HG03354 (cell line): ENCODE measurements around the gene JAZF1.

Source experiments
- ATAC-seq: cut with Tn5 transposase; IDR thresholded peaks from one replicate; pipeline ENCODE4 v1.9.1; 2021; ENCODE audit warnings: mild to moderate bottlenecking; ENCODE audit not compliant: unreplicated experiment, poor library complexity, severe bottlenecking

JAZF1 gene

GRCh38 chr7:28180364-28181147 lies at the start of gene JAZF1:
Gene JAZF1, minus strand, starts transcription at chr7:28180795.
- no peak for ATAC-seq

DNA sequence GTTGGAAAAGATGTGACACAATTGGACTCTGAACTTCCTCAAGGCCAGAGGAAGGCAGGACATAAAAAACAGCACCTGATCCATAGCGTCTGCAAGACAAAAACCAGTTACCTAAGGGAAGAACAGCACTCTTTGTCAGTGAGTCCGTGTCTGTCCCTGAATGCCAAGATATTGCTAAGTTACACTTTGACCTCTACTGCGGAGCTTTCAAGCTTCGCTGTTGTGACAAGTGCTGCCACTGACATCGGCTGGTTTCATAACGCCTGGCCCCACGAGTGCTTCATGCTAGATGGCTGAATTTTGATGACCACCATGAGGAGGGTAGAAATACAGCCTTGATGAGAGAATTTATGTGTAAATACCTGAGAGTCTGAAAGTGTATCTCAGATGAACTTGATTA lies 49.7 kb upstream of the JAZF1 start:
- ATAC-seq, result no peak

- no peak for ATAC-seq
These were observed 47.8 kb upstream of the JAZF1 start for GRCh38 chr7:28228396-28228795.

GRCh38 chr7:28226003-28226402 lies 45.4 kb upstream of the JAZF1 start:
- no peak for ATAC-seq

DNA sequence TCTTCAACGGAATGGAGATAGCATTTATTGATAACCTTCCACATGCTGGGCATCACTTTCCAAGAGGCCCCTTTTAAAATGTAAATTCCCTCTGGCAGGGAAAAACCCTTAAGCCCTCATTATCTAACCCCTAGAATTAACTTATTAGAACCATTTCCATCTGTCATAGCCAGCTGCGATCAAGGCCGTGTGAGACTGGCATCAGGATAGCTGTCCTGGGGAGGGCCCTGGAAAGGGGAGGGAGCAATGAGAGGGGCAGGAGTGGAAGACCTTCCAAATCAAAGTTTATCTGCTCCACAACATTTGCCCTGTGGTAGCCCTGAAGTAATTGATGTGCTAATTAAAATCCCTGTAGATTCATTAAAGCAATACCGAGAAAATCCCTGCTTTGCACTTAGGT lies 45.0 kb upstream of the JAZF1 start:
- no peak for ATAC-seq

- no peak for ATAC-seq
These were observed 44.1 kb upstream of the JAZF1 start for GRCh38 chr7:28224675-28225074.

DNA sequence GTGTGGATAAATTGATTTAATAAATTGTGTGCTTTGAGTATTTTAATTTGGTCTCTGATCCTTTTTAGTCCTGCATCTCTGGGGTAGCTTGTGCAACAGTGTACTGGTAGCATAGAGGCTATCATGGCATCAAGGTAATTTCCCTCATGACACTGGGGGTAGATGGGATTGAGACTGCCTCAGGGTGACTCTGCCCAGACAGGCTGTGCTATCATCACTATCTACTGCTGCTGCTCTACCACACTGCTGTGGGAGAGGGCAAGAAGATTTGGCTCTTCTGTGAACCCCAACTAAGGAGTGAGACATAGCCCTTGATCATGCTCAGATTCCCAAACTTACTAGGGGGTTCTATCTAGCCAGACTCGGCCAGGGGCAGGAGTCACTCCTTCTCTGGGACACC lies 43.6 kb upstream of the JAZF1 start:
- no peak for ATAC-seq

DNA sequence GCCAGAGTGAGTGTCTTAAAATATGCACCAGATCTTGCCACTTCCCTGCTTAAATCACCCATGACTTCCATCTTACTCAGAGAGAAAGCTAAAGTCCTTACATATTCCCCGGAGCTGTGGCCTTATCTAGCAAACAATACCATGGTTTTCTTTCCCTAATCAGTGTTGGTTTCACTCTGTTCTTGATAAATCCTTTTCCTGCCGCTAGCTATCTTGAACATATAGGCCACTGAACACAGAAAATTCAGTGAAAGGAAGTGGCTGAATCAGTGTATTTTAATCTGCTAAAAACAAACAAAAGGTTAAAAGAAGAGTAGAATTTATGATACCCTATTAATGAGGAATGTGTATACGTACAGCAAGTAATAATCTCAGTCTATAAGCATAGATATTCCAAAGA lies 42.0 kb upstream of the JAZF1 start:
- ATAC-seq, result no peak

DNA sequence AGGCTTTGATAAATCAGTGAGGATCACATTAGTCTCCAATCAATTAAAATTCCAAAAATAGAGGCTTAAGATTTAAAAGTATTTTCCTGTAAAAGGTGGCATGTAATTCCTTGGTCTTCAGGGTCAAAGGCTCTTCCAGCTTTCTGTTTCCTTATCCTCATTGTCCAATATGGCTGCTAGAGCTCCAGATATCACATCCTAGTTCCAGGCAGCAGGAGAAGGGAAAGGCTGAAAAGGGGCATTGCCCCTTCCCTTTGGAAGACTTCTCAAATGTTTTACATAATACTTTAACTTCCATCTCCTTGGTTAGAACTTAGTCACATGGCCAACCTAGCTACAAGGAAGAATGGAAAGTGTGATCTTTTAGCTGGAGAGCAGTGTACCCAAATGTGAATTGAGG lies 39.2 kb upstream of the JAZF1 start:
- no peak for ATAC-seq

- ATAC-seq, result no peak
These were observed 36.5 kb upstream of the JAZF1 start for GRCh38 chr7:28217143-28217542.

- ATAC-seq, result no peak
These were observed 30.4 kb upstream of the JAZF1 start for GRCh38 chr7:28211006-28211405.

DNA sequence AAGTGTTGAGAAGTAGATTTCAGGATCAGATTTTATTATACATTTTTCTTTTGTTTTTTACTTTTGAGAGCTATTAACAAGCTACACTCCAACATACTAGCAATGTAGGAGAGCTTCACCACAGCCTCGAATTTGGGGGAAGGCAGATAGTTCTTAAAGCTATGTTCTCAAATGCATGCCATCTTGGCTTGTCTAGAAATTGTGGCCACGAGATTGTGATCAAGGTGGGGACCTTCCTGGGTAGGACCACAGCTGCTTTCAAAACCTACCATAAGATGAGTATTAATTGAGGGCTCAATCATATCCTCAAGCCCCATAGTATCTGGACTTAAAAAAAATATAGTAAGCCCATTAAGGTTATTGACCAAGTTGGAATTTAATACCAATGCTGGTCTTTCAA lies 27.9 kb upstream of the JAZF1 start:
- ATAC-seq, result no peak

DNA sequence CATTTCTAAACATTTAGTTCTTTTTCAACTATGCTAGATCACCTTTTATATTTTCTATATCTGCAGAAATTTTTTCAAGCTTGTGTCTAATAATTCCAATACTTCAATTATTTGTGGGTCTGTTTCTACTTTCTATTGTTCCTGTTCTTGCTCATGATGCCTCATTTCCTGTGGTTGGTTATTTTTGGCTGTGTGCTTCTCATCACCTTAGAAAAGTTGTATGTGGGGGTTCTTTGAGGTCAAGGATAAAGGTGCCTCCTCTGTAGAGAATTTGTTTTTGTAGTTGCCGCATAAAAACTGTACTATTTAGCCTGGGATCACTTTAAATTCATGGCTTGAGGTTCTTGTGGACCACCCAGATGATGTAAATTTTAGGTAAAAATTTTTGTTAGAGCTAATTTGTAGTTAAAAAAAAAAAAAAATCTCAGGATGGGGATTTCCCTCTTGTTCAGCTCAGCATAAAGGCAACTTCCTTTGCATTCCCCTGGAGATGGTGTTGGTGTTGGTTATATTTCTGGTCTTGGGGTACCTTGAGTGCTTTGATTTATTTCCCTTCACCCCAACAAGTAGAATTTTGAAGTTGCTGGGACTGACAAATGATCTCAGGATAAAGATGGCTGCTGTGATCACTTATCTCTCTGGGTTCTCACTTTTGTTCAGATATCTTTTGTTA lies 27.0 kb upstream of the JAZF1 start:
- ATAC-seq, result no peak

- no peak for ATAC-seq
These were observed 24.9 kb upstream of the JAZF1 start for GRCh38 chr7:28205506-28205905.

- no peak for ATAC-seq
These were observed 23.1 kb upstream of the JAZF1 start for GRCh38 chr7:28203508-28204240.

DNA sequence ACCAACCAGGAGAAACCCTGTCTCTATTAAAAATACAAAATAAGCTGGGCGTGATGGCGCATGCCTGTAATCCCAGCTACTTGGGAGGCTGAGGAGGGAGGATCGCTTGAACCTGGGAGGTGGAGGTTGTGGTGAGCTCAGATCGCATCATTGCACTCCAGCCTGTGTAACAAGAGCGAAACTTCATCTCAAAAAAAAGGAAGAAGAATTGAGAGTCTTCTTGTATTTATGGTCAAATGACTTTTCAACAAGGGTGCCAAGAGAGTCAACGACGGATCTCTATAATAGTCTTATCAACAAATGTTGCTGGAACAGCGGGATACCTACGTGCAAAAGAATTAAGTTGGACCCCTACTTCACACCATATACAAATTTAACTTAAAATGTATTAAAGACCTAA lies 21.6 kb upstream of the JAZF1 start:
- no peak for ATAC-seq

GRCh38 chr7:28201131-28201530 lies 20.5 kb upstream of the JAZF1 start:
- ATAC-seq, result no peak

DNA sequence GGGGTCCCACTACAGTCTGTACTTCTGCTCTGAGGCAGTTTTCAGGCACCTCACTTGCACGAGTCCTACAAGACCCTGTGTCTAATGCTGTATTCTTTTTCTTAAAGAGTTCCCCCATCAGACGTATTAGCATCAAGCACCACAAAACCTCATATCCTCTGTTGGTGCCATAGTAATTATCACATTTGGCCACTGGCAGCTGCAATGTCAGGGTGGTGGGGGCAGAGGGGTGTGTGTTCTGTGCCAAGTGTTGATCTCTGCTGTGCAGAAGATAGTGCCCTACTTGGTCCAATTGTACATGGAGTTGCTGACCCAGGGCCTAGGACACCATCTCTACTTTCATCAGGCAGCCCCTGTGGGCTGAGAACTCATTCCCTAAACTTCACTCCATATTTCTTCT lies 20.0 kb upstream of the JAZF1 start:
- ATAC-seq, result no peak

DNA sequence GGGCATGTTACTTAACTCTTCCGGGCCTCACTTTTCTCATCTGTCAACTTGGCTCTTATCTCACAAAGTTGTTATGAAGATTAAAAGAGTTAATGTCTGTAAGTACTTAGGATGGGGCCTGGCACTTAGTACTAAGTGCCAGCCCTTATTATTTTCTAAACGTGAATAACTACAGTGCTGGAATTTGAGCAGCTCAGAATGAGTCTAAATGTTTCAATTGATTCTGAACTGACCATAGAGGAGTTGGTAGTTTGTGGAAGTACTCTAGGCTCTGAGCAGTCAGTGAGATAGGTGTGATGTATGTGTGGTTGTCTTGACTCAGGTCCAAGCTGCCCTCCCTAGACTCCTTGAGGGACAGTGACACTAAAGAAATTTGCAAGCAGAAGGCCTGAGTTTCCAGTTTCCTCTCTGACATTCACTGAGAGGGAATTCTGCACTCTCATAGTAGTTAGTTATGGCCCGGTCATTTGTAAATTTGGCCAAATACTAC lies 18.5 kb upstream of the JAZF1 start:
- ATAC-seq, result no peak

- no peak for ATAC-seq
These were observed 15.5 kb upstream of the JAZF1 start for GRCh38 chr7:28195910-28196620.
